Common myeloid progenitor, CD34-positive (primary cell): Measurements from ENCODE around the gene CDHR3. TPM values are rescaled to one million over a fixed set of nuclear protein-coding genes. Genes with fewer than 3 reads are reported as not detected.

Source experiments
- CTCF ChIA-PET: fragments of 350-600 bp; sonication (Branson Sonifier 250); formaldehyde crosslinking; loops from one replicate; lab custom pipeline; 2021; ENCODE audit warnings: antibody characterized with exemption; lab: Charles Lee
- POLR2A ChIA-PET: fragments of 350-600 bp; sonication (Branson Sonifier 250); formaldehyde crosslinking; loops from one replicate; lab custom pipeline; 2021; ENCODE audit warnings: antibody characterized with exemption; lab: Charles Lee
- DNase-seq, 3 donors: peaks; one replicate each; pipeline versions ENCODE4 v3.0.0 to v3.0.0-alpha.2; 2013
- H3K27ac ChIP-seq, 2 experiments: 1 replicate in 1 of 2; 2 replicates in 1 of 2; pipeline ENCODE4 v1.7.0; 2013; ENCODE audit warnings: inconsistent platforms in 2 of 2, low read length in 2 of 2, mild to moderate bottlenecking in 2 of 2, low read depth in 1 of 2, moderate library complexity in 1 of 2; ENCODE audit not compliant: severe bottlenecking in 2 of 2, insufficient read depth in 1 of 2, poor library complexity in 1 of 2
- H3K27me3 ChIP-seq, 5 experiments: replicated peaks in 2 of 5; 1 replicate in 3 of 5; 2 replicates in 2 of 5; pipeline versions ENCODE4 v1.6.1 to v1.7.0; 2013; ENCODE audit warnings: low read length in 4 of 5, mild to moderate bottlenecking in 2 of 5, moderate library complexity in 2 of 5, inconsistent platforms in 1 of 5; ENCODE audit not compliant: insufficient read depth in 5 of 5, control insufficient read depth in 4 of 5
- H3K36me3 ChIP-seq, 4 experiments: 1 replicate in 2 of 4; 2 replicates in 2 of 4; pipeline versions ENCODE4 v1.6.1 to v1.7.0; 2013; ENCODE audit warnings: low read length in 3 of 4, control low read depth in 1 of 4, mild to moderate bottlenecking in 1 of 4; ENCODE audit not compliant: control insufficient read depth in 4 of 4, insufficient read depth in 4 of 4
- H3K4me1 ChIP-seq, 4 experiments: 1 replicate in 3 of 4; 2 replicates in 1 of 4; pipeline versions ENCODE4 v1.6.1 to v1.7.1; 2013; ENCODE audit warnings: low read length in 3 of 4, mild to moderate bottlenecking in 3 of 4, control low read depth in 1 of 4, inconsistent platforms in 1 of 4, moderate library complexity in 1 of 4; ENCODE audit not compliant: control insufficient read depth in 4 of 4, insufficient read depth in 4 of 4; ENCODE audit errors: control extremely low read depth in 1 of 4
- H3K4me3 ChIP-seq, 7 experiments: 1 replicate in 4 of 7; 2 replicates in 3 of 7; pipeline versions ENCODE4 v1.5.1 to v1.7.0; 2013; ENCODE audit warnings: mild to moderate bottlenecking in 7 of 7, low read length in 6 of 7, moderate library complexity in 6 of 7, inconsistent platforms in 2 of 7, low read depth in 2 of 7, control low read depth in 1 of 7; ENCODE audit not compliant: insufficient read depth in 4 of 7, control insufficient read depth in 1 of 7; ENCODE audit errors: extremely low read depth in 1 of 7
- H3K9me3 ChIP-seq, 5 experiments: 1 replicate in 4 of 5; 2 replicates in 1 of 5; pipeline versions ENCODE4 v1.6.1 to v1.7.1; 2013; ENCODE audit warnings: low read length in 4 of 5, mild to moderate bottlenecking in 2 of 5, inconsistent platforms in 1 of 5, low read depth in 1 of 5, moderate library complexity in 1 of 5; ENCODE audit not compliant: control insufficient read depth in 4 of 5, insufficient read depth in 2 of 5; ENCODE audit errors: control extremely low read depth in 1 of 5
- WGBS: methylation state at CpG from one replicate; pipeline ENCODE4 v1.1.5; 2013; ENCODE audit not compliant: insufficient coverage; 5-methylcytosine and 5-hydroxymethylcytosine counted together
- polyA plus RNA-seq: library from polyadenylated mRNA; unstranded; fragments of 120-200 nt; gene quantifications from one replicate; pipeline ENCODE4 v1.2.1, GENCODE V29; 2013

Gene CDHR3
- polyA plus RNA-seq, result 0.08 TPM

- Histone ChIP-seq H3K27me3 (peaks cover 0 to 16% (median 0%) of the 10 kb centered on the region in 5 experiments), H3K9me3 (no peaks in the 10 kb centered on the region), H3K4me1 (no peaks in the 10 kb centered on the region), H3K27ac (no peak within 1 kb of the TSS), H3K4me3 (no peak within 1 kb of the TSS), H3K36me3 (no peaks in the 10 kb centered on the region)
- ChIA-PET POLR2A (no interaction called here), CTCF (no interaction called here)
- DNase-seq, result no peak
- WGBS, result 88% methylated on average over 3 of the region's 4 CpGs
Measured at GRCh38 chr7:105963038-105963667, at the start of gene CDHR3. TSS of gene CDHR3 (plus strand) at chr7:105963264. CDS start at chr7:105963319, 55 bp downstream.

- Histone ChIP-seq H3K36me3 (no peaks in the 10 kb centered on the region), H3K27me3 (peaks cover 0 to 6% (median 0%) of the 10 kb centered on the region in 5 experiments), H3K27ac (no peak overlapping the region), H3K4me1 (no peaks in the 10 kb centered on the region), H3K4me3 (no peak overlapping the region), H3K9me3 (peaks cover 0 to 9% (median 2%) of the 10 kb centered on the region in 5 experiments)
- CTCF ChIA-PET, result no interaction called here
- no peak for DNase-seq
- POLR2A ChIA-PET, result no interaction called here
- 93% methylated on average over 2 of the region's 3 CpGs for WGBS
Measured at GRCh38 chr7:105913947-105914346, 49.1 kb upstream of the CDHR3 start.

GRCh38 chr7:105916603-105917002 is 46.5 kb upstream of the CDHR3 start:
- no peaks in the 10 kb centered on the region for H3K36me3 ChIP-seq
- no peak for DNase-seq
- ChIA-PET CTCF (no interaction called here), POLR2A (no interaction called here)
- H3K4me1 ChIP-seq, result no peaks in the 10 kb centered on the region
- no peak overlapping the region for H3K27ac ChIP-seq
- H3K9me3 ChIP-seq, result peaks cover 0 to 2% (median 0%) of the 10 kb centered on the region in 5 experiments
- H3K27me3 ChIP-seq, result peaks cover 0 to 6% (median 0%) of the 10 kb centered on the region in 5 experiments
- WGBS, result 100% methylated on average over 1 of the region's 1 CpG
- H3K4me3 ChIP-seq, result no peak overlapping the region

GRCh38 chr7:105917659-105918058 is 45.4 kb upstream of the CDHR3 start:
- Histone ChIP-seq H3K4me1 (no peaks in the 10 kb centered on the region), H3K36me3 (no peaks in the 10 kb centered on the region), H3K9me3 (peaks cover 0 to 7% (median 0%) of the 10 kb centered on the region in 5 experiments), H3K27me3 (peaks cover 0 to 6% (median 0%) of the 10 kb centered on the region in 5 experiments), H3K27ac (no peak overlapping the region), H3K4me3 (no peak overlapping the region)
- ChIA-PET POLR2A (no interaction called here), CTCF (no interaction called here)
- no peak for DNase-seq
- WGBS, result 80% methylated on average over 1 of the region's 2 CpGs

- DNase-seq, result no peak
- no peaks in the 10 kb centered on the region for H3K4me1 ChIP-seq
- peaks cover 0 to 27% (median 9%) of the 10 kb centered on the region in 5 experiments for H3K9me3 ChIP-seq
- ChIA-PET POLR2A (no interaction called here), CTCF (no interaction called here)
- no peak overlapping the region for H3K4me3 ChIP-seq
- no peaks in the 10 kb centered on the region for H3K36me3 ChIP-seq
- H3K27me3 ChIP-seq, result peaks cover 0 to 3% (median 0%) of the 10 kb centered on the region in 5 experiments
- 92% methylated on average over 2 of the region's 4 CpGs for WGBS
- no peak overlapping the region for H3K27ac ChIP-seq
Measured at GRCh38 chr7:105920766-105921165, 42.3 kb upstream of the CDHR3 start.

GRCh38 chr7:105924945-105925344 is 38.1 kb upstream of the CDHR3 start:
- H3K9me3 ChIP-seq, result peaks cover 0 to 26% (median 9%) of the 10 kb centered on the region in 5 experiments
- no peak overlapping the region for H3K4me3 ChIP-seq
- CTCF ChIA-PET, result interaction anchor here (0.9 to 2.2 kb wide), 3 partner anchors 9 to 165 kb away, joined by 3 to 5 read pairs (median 3); no protein-coding TSS in a partner anchor
- no CpG with 5 or more reads among the region's 1 CpG for WGBS
- no peak for DNase-seq
- H3K36me3 ChIP-seq, result no peaks in the 10 kb centered on the region
- H3K4me1 ChIP-seq, result no peaks in the 10 kb centered on the region
- H3K27me3 ChIP-seq, result peaks cover 0 to 2% (median 0%) of the 10 kb centered on the region in 5 experiments
- POLR2A ChIA-PET, result no interaction called here
- no peak overlapping the region for H3K27ac ChIP-seq

GRCh38 chr7:105926131-105926530 is 36.9 kb upstream of the CDHR3 start:
- ChIA-PET CTCF (interaction anchor here (2.2 kb wide), 1 partner anchor 25 kb away, joined by 5 read pairs; no protein-coding TSS in a partner anchor), POLR2A (no interaction called here)
- Histone ChIP-seq H3K36me3 (no peaks in the 10 kb centered on the region), H3K4me3 (no peak overlapping the region), H3K4me1 (no peaks in the 10 kb centered on the region), H3K9me3 (peaks cover 0 to 26% (median 9%) of the 10 kb centered on the region in 5 experiments), H3K27me3 (peaks cover 0 to 2% (median 0%) of the 10 kb centered on the region in 5 experiments), H3K27ac (no peak overlapping the region)
- 81% methylated on average over 3 of the region's 3 CpGs for WGBS
- no peak for DNase-seq
